Kidney (tissue), 14 donors: ENCODE data around the gene SLC26A1. TPM values are rescaled to one million over a fixed set of nuclear protein-coding genes. Genes with fewer than 3 reads are reported as not detected.

ENCODE experiments used
- DNase-seq, 5 donors: peaks; one replicate each; pipeline ENCODE4 v3.0.0-alpha.2; 2013 to 2020
- FAIRE-seq: peaks from 2 replicates; lab custom pipeline; 2012; peaks lifted over from hg19 to GRCh38; lab: Jason Lieb, UNC
- H3K27ac ChIP-seq, 2 donors: one replicate each; pipeline ENCODE4 v1.7.0; 2013; ENCODE audit warnings: low read depth in 2 of 2, low read length in 2 of 2, inconsistent platforms in 1 of 2
- H3K27me3 ChIP-seq: one replicate; pipeline ENCODE4 v1.7.1; 2013; ENCODE audit warnings: low read length, inconsistent platforms; ENCODE audit not compliant: control insufficient read depth, insufficient read depth
- H3K36me3 ChIP-seq, 3 donors: one replicate each; pipeline versions ENCODE4 v1.7.0 to v1.7.1; 2013; ENCODE audit warnings: low read length in 3 of 3, control low read depth in 1 of 3, inconsistent platforms in 1 of 3; ENCODE audit not compliant: insufficient read depth in 3 of 3, control insufficient read depth in 2 of 3
- H3K4me1 ChIP-seq, 3 donors: one replicate each; pipeline versions ENCODE4 v1.7.0 to v1.7.1; 2013; ENCODE audit warnings: low read length in 3 of 3, inconsistent platforms in 1 of 3, low read depth in 1 of 3; ENCODE audit not compliant: control insufficient read depth in 2 of 3, insufficient read depth in 2 of 3
- H3K4me3 ChIP-seq, 3 donors: one replicate each; pipeline versions ENCODE4 v1.7.0 to v1.8.1; 2013; ENCODE audit warnings: low read length in 3 of 3, control low read depth in 1 of 3, inconsistent platforms in 1 of 3
- H3K9ac ChIP-seq, 3 donors: one replicate each; pipeline versions ENCODE4 v1.7.0 to v1.7.1; 2013; ENCODE audit warnings: low read length in 3 of 3, control low read depth in 1 of 3, inconsistent platforms in 1 of 3
- H3K9me3 ChIP-seq, 3 donors: one replicate each; pipeline versions ENCODE4 v1.7.0 to v1.7.1; 2013; ENCODE audit warnings: low read length in 3 of 3, control low read depth in 1 of 3, inconsistent platforms in 1 of 3; ENCODE audit not compliant: control insufficient read depth in 2 of 3, insufficient read depth in 1 of 3
- intact Hi-C: fragments of 100-400 bp; cut with DNase I; formaldehyde crosslinking; loops from one replicate; pipeline ENCODE4 v1.11.1; 2022
- polyA plus RNA-seq: library from polyadenylated mRNA; stranded (reverse); fragments of 350-450 nt; fragmentation: Illumina TruSeq; extraction: RNeasy Lipid Tissue Mini Kit (QIAGEN cat#74804); gene quantifications from one replicate; pipeline ENCODE4 v1.2.3, GENCODE V29; 2014; ENCODE audit warnings: low read depth, low replicate concordance; ENCODE audit not compliant: insufficient read depth
- total RNA-seq: library from RNA; stranded (reverse); fragmentation: NEBNext Ultra II Directional; extraction: Animal tissue kit (Norgen Biotek cat#: 25700); gene quantifications from one replicate; pipeline ENCODE4 v1.2.1, GENCODE V29; 2021
- TF ChIP-seq, protein P1 (sequence below): IDR thresholded peaks from 3 replicates; pipeline ENCODE4 v1.5.1; 2012; ENCODE audit warnings: mild to moderate bottlenecking, moderate library complexity, borderline replicate concordance; ENCODE audit not compliant: insufficient read depth; ENCODE audit errors: extremely low read depth
- donor health status: control.
- donor health status: control.
- donor health status: control.
- donor health status: control.
- donor health status: control.
- donor health status: DM: yes; HTN: yes; CAD: no.
- donor health status: Normal renal cell carcinoma (clear cell type).

The SLC26A1 gene
- total and polyA plus RNA-seq, 2 donors from 2014 or later = 2.9 to 10.2 TPM

DNA sequence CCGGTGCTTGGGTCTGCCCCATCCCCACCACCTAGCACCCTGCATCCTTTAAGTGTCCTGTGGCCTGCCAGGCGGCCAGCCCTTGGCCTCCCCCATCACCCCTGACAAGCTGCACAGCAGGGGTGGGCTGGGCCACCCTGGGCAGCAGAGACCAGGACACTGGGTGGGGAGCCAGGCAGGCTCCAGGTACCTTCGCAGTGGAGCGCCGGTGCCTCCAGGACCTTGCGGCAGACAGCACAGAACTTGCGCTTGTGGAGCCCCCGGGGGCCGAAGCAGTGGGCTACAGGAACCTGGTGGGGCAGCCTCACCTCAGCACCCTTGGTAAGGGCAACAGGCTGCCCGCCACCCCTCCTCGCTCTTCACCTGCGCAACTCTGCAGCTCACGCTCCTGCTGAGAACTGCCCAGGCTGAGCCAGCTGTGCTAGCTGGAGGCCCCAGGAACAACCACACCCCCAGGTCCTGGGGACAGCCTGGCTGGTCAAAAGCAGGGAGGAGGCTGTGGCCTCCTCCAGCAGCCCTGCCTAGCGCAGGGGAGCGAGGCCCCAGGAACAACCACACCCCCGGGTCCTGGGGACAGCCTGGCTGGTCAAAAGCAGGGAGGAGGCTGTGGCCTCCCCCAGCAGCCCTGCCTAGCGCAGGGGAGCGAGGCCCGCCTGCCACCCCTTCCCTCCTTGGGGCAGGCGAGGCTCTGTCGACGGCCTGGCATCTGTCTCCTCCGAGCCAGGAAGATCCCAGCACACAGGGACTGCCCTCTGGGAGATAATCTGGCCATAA lies 24.4 kb downstream of the SLC26A1 start:
- no peaks in the 10 kb centered on the region for H3K9me3 ChIP-seq
- no peak overlapping the region for H3K4me3 ChIP-seq
- no peak overlapping the region for H3K9ac ChIP-seq
- peak in 1 of 5 donors; percentile 72 for DNase-seq
- peaks cover 0 to 19% (median 5%) of the 10 kb centered on the region in 3 donors for H3K4me1 ChIP-seq
- H3K27me3 ChIP-seq = no peaks in the 10 kb centered on the region
- H3K36me3 ChIP-seq = no peaks in the 10 kb centered on the region
- FAIRE-seq = no peak
- intact Hi-C loops = no loop called here
- no peak overlapping the region for H3K27ac ChIP-seq
- TF ChIP-seq, protein P1, sequence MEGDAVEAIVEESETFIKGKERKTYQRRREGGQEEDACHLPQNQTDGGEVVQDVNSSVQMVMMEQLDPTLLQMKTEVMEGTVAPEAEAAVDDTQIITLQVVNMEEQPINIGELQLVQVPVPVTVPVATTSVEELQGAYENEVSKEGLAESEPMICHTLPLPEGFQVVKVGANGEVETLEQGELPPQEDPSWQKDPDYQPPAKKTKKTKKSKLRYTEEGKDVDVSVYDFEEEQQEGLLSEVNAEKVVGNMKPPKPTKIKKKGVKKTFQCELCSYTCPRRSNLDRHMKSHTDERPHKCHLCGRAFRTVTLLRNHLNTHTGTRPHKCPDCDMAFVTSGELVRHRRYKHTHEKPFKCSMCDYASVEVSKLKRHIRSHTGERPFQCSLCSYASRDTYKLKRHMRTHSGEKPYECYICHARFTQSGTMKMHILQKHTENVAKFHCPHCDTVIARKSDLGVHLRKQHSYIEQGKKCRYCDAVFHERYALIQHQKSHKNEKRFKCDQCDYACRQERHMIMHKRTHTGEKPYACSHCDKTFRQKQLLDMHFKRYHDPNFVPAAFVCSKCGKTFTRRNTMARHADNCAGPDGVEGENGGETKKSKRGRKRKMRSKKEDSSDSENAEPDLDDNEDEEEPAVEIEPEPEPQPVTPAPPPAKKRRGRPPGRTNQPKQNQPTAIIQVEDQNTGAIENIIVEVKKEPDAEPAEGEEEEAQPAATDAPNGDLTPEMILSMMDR = no peak

DNA sequence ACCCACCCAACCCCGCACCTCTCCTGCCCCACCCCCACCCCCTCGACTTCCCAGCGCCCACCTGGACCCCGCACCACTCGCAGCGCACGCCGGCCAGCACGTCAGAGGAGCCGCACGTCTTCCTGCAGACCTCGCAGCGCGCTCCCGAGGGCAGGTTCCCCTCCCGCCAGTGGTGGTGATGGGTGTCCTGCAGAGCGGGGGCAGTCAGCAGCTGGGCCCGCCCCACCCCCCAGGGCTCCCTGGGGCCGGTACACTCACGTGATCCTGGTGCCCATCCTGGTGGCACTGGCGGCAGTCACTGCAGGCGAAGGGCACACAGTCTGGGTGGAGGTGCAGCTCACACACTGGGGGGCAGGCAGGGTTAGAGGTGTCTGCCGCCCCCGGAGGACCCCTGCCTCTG lies 25.0 kb downstream of the SLC26A1 start:
- no peaks in the 10 kb centered on the region for H3K9me3 ChIP-seq
- intact Hi-C loops = no loop called here
- DNase-seq (peak in 4 of 5 donors; percentile 41 to 75 (median 62)), FAIRE-seq (no peak)
- H3K27ac ChIP-seq = no peak overlapping the region
- H3K36me3 ChIP-seq = no peaks in the 10 kb centered on the region
- no peaks in the 10 kb centered on the region for H3K27me3 ChIP-seq
- H3K9ac ChIP-seq = no peak overlapping the region
- TF ChIP-seq, protein P1 = no peak
- H3K4me3 ChIP-seq = no peak overlapping the region
- H3K4me1 ChIP-seq = peaks cover 0 to 19% (median 5%) of the 10 kb centered on the region in 3 donors

GRCh38 chr4:967113-968104 lies 25.8 kb downstream of the SLC26A1 start:
- peak; percentile 28 to 78 (median 49) for DNase-seq
- TF ChIP-seq, protein P1 = no peak
- Histone ChIP-seq H3K9me3 (no peaks in the 10 kb centered on the region), H3K4me1 (peaks cover 0 to 15% (median 5%) of the 10 kb centered on the region in 3 donors), H3K27me3 (no peaks in the 10 kb centered on the region), H3K27ac (no peak overlapping the region), H3K4me3 (no peak overlapping the region), H3K9ac (no peak overlapping the region), H3K36me3 (no peaks in the 10 kb centered on the region)
- no peak for FAIRE-seq
- intact Hi-C loops = no loop called here
